ENCODE data around the gene CCDC27.

DNA sequence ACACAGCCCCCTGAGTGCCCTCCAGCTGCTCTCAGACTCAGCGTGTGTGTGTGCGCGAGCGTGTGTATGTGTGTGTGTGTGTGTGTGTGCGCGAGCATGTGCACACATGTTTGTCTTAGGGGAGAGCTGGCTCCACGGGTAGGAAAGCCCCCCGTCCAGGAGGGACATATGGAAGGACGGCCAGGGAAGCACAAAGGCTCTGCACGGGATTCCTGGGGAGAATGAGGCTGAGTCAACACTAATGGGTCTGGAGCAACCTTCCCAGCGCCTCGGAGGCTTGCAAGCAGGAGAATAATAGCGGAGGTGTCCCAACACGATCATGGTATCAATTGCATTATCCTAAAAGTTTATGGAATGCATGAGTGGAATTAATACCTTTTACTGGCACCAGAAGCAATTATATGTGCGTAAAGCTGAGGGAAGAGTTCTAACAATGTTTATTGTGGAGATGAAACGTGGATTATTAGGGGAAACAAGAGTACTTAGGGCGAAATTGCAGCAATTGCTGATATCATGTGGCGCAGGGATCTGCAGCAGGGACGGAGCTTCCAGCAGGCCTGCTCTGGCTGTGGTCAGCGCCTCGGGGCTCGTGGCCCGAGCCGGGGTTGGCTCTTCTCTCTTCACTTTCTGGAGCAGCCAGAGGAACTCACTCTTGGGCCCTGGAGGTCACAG lies 40.3 kb upstream of the CCDC27 start:
- TF ChIP-seq, protein P1, sequence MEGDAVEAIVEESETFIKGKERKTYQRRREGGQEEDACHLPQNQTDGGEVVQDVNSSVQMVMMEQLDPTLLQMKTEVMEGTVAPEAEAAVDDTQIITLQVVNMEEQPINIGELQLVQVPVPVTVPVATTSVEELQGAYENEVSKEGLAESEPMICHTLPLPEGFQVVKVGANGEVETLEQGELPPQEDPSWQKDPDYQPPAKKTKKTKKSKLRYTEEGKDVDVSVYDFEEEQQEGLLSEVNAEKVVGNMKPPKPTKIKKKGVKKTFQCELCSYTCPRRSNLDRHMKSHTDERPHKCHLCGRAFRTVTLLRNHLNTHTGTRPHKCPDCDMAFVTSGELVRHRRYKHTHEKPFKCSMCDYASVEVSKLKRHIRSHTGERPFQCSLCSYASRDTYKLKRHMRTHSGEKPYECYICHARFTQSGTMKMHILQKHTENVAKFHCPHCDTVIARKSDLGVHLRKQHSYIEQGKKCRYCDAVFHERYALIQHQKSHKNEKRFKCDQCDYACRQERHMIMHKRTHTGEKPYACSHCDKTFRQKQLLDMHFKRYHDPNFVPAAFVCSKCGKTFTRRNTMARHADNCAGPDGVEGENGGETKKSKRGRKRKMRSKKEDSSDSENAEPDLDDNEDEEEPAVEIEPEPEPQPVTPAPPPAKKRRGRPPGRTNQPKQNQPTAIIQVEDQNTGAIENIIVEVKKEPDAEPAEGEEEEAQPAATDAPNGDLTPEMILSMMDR (IDR thresholded peaks at IDR 0.05): no peak
- no peak for TF ChIP-seq POLR2AphosphoS5 (IDR thresholded peaks at IDR 0.05)
- no peak for TF ChIP-seq POLR2A (IDR thresholded peaks at IDR 0.05)

All from sigmoid colon (tissue), 4 donors.